Measurements from ENCODE around the gene FGF22.

DNA sequence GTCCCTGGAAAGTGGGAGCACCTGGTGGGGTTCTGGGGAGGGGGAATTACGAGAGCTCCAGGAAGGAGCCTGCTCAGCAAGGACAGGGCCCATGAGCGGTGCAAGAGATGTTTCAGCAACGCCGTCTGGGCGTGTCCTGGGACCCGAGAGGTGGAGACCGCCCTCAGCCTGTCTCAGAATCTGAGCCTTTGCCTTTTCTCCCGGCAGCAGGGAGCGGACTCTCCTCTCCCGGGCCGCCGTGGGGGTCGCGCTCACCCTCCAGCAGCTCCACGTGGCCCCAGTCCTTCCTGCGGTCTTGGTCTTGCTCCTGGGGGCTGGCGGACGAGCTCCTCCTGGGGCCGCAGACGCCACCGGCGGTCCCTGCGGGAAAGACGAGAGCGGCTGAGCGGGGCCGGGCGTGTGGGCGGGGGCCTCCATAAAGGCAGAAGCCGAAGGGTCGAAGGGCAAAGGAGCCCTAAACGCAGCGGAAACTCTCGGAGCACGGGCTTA lies 7.1 kb upstream of the FGF22 start:
- TF ChIP-seq, protein P1, sequence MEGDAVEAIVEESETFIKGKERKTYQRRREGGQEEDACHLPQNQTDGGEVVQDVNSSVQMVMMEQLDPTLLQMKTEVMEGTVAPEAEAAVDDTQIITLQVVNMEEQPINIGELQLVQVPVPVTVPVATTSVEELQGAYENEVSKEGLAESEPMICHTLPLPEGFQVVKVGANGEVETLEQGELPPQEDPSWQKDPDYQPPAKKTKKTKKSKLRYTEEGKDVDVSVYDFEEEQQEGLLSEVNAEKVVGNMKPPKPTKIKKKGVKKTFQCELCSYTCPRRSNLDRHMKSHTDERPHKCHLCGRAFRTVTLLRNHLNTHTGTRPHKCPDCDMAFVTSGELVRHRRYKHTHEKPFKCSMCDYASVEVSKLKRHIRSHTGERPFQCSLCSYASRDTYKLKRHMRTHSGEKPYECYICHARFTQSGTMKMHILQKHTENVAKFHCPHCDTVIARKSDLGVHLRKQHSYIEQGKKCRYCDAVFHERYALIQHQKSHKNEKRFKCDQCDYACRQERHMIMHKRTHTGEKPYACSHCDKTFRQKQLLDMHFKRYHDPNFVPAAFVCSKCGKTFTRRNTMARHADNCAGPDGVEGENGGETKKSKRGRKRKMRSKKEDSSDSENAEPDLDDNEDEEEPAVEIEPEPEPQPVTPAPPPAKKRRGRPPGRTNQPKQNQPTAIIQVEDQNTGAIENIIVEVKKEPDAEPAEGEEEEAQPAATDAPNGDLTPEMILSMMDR (IDR thresholded peaks at IDR 0.05) = no peak
- no peak for TF ChIP-seq ZFX (IDR thresholded peaks at IDR 0.05; ENCODE audit: borderline replicate concordance)
